Measurements from ENCODE around the gene VGLL4.

VGLL4 gene

DNA sequence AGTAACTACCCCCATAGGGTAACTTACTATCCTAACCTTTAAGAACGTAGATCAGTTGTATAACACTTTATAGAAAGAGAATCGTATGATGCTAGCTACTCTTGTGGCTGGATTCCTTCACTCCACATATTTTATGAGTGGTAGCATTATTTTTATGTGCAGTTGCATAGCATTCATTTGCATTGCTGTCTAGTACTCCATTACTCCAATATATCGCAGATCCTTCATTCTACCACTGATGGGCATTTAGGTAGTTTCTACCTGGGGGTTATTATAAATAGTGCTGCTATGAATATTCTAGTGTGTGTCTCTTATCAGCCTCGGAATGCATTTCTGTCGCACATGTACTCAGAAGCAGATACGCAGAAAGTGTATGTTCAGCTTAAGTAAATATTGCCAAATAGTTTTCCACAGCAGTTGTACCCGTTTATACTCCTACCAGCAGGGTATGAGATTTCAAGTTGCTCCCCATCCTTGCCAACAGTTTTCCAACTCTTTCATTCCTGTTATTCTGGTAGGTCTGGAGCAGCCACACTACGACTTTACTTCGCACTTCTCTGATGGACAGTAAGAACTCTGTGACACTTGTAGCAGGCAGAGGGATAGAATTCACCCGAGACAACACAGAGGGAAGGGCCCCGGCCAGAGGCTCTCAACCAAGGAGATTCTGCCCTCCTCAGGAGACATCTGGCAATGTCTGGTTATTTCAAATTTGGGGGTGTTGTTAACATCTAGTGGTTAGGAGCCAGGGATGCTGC is 9.8 kb upstream of the VGLL4 start:
- no peak for DNase-seq (ENCODE audit: low read depth in 2 of 2)
- no peak overlapping the region for H3K4me3 ChIP-seq (replicated peaks in 1 of 2; ENCODE audit: low read depth in 2 of 2, low read length in 2 of 2)
- TF ChIP-seq, protein P1, sequence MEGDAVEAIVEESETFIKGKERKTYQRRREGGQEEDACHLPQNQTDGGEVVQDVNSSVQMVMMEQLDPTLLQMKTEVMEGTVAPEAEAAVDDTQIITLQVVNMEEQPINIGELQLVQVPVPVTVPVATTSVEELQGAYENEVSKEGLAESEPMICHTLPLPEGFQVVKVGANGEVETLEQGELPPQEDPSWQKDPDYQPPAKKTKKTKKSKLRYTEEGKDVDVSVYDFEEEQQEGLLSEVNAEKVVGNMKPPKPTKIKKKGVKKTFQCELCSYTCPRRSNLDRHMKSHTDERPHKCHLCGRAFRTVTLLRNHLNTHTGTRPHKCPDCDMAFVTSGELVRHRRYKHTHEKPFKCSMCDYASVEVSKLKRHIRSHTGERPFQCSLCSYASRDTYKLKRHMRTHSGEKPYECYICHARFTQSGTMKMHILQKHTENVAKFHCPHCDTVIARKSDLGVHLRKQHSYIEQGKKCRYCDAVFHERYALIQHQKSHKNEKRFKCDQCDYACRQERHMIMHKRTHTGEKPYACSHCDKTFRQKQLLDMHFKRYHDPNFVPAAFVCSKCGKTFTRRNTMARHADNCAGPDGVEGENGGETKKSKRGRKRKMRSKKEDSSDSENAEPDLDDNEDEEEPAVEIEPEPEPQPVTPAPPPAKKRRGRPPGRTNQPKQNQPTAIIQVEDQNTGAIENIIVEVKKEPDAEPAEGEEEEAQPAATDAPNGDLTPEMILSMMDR (IDR thresholded peaks at IDR 0.05; ENCODE audit: low read depth, low read length) = no peak

DNA sequence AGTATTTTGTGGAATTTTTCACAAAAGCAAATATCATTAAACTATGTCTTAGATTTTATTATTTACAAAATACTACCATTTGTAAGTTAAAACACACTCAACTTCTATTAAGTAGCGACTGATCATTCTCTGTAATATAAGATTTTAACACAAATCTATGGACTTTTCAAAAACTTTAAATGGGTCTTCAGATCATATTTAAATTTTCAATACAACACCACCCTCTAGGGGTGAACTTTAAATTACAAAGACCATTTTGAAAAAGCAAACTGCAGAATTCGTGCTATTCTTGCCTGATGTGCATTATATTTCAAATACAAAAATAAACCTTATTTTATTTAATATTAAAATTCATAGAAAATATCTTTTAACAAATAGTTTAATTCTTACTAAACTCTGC is 8.2 kb upstream of the VGLL4 start:
- peak; percentile 69 to 77 for DNase-seq (ENCODE audit: low read depth in 2 of 2)
- TF ChIP-seq, protein P1 (IDR thresholded peaks at IDR 0.05; ENCODE audit: low read depth, low read length) = peak; percentile 31

DNA sequence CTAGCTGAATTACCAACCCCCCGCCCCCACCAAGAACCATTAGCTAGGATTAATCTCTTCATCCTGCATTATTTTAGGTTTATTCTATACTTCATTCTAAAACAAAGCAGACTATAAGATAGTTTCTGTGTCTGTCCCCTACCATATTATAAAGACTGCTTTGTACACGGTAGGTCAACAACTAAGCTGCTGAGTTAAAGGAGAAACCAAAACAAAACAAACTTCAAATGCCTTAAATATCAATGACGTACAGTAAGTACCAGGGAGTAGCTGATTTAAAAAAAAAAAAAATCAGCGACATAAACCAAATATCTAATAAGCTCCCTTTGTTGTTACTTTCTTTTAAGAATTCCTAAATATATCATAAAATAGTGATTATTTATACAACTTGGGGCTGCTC is 7.8 kb upstream of the VGLL4 start:
- TF ChIP-seq, protein P1 (IDR thresholded peaks at IDR 0.05; ENCODE audit: low read depth, low read length) = no peak
- no peak for DNase-seq (ENCODE audit: low read depth in 2 of 2)
- no peak overlapping the region for H3K4me3 ChIP-seq (replicated peaks in 1 of 2; ENCODE audit: low read depth in 2 of 2, low read length in 2 of 2)

More for the DNA sequence above, 8.2 kb upstream of the VGLL4 start:
- H3K4me3 ChIP-seq (replicated peaks in 1 of 2; ENCODE audit: low read depth in 2 of 2, low read length in 2 of 2) = no peak overlapping the region

DNA sequence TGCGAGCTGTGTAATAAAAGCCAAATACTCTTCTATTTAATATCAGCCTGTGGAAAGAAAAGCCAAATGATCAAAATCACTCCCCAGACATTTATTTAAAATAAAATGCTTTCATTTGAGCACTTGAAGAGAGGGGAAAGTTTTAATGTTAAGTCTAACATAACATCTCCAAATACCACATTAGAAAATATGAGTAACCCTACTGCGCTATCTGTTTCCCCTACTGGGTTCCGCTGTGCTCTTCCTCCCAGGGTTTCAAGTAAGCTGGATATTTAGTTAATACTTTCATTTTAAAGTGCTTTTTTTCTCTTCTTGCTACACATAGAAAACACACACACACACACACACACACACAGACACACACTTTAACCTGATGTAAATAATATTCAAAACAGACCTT is 6.7 kb upstream of the VGLL4 start:
- TF ChIP-seq, protein P1 (IDR thresholded peaks at IDR 0.05; ENCODE audit: low read depth, low read length) = no peak
- DNase-seq (ENCODE audit: low read depth in 2 of 2) = no peak
- H3K4me3 ChIP-seq (replicated peaks in 1 of 2; ENCODE audit: low read depth in 2 of 2, low read length in 2 of 2) = no peak overlapping the region

DNA sequence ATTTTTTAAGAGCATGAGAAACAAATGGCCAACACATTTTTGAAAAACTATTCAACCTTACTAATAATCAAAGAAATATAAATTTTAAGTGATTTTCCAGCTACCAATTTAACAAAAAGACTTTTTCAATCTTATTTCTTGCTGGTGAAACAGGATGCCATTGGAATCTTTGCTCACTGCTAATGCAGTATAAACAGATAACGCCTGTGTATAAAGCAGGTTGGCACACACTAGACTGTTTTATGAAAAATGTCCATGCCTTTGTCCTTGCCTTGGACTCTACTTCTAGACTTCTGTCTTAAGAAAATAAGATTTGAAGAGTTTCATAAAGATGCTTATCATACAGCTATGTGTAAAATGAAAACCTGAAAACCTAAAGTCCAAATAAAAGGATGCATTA is 5.0 kb upstream of the VGLL4 start:
- TF ChIP-seq, protein P1 (IDR thresholded peaks at IDR 0.05; ENCODE audit: low read depth, low read length) = no peak
- DNase-seq (ENCODE audit: low read depth in 2 of 2) = no peak
- H3K4me3 ChIP-seq (replicated peaks in 1 of 2; ENCODE audit: low read depth in 2 of 2, low read length in 2 of 2) = no peak overlapping the region

DNA sequence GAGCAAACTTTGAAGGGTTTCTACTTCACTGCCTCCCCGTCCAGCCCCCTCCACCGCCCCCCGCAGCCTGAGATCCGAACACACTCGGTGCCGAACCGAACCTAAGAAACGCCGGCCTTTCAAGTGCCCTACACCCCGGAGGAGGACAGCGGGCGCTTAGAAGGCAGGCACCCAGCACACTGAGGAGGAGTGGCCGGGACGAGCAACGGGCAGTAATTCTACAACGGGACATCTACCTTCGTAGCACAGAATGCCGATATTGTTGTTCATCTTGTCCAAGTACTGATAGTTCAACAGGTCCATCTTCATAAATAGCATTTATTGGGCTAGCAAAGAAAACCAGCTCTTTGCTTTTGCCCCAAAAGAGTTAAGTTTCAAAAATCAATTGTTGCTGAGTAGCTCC is 513 bp downstream of the VGLL4 start:
- peak; percentile 53 to 59 for DNase-seq (ENCODE audit: low read depth in 2 of 2)
- H3K4me3 ChIP-seq (replicated peaks in 1 of 2; ENCODE audit: low read depth in 2 of 2, low read length in 2 of 2) = peak overlapping the region; percentile 69 to 90
- TF ChIP-seq, protein P1 (IDR thresholded peaks at IDR 0.05; ENCODE audit: low read depth, low read length) = no peak

All from cardiac fibroblast (primary cell).